Measurements from ENCODE around the gene KAT5. TPM values are rescaled to one million over a fixed set of nuclear protein-coding genes. Genes with fewer than 3 reads are reported as not detected.

Gene KAT5
- total and polyA plus RNA-seq, 2 of the 4 experiments (the other 2 are of a cell fraction): 33.3 to 34.2 TPM

DNA sequence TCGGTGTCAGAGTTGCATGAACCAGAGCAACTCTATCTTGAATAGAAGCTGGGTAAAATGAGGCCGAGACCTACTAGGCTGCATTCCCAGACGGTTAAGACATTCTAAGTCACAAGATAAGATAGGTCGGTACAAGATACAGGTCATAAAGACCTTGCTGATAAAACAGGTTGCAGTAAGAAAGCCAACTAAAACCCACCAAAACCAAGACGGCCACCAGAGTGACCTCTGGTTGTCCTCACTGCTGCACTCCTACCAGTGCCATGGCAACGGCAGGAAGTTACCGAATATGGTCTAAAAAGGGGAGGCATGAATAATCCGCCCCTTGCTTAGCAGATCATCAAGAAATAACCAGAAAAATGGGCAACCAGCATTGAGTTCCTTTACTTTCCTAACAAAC, 2.4 kb upstream of the KAT5 start:
- H3K23ac ChIP-seq (ENCODE audit: low read depth, low read length): no peak overlapping the region
- in situ Hi-C loops (cut with MboI; ENCODE audit: low sequenced_read_pairs): loop anchor here (5.0 to 10.0 kb wide), 2 partner anchors 108 to 275 kb away; no protein-coding TSS in a partner anchor
- no peak overlapping the region for H3K9ac ChIP-seq (ENCODE audit: low read depth, low read length)
- H4K20me1 ChIP-seq (ENCODE audit: insufficient read depth, low read length): peaks cover 4% of the 10 kb centered on the region
- TF ChIP-seq, protein P1, sequence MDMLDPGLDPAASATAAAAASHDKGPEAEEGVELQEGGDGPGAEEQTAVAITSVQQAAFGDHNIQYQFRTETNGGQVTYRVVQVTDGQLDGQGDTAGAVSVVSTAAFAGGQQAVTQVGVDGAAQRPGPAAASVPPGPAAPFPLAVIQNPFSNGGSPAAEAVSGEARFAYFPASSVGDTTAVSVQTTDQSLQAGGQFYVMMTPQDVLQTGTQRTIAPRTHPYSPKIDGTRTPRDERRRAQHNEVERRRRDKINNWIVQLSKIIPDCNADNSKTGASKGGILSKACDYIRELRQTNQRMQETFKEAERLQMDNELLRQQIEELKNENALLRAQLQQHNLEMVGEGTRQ (IDR thresholded peaks at IDR 0.05; ENCODE audit: low read depth, low read length): no peak
- TF ChIP-seq POLR2A (IDR thresholded peaks at IDR 0.05; ENCODE audit: low read depth, low read length): no peak
- TF ChIP-seq, protein P2, sequence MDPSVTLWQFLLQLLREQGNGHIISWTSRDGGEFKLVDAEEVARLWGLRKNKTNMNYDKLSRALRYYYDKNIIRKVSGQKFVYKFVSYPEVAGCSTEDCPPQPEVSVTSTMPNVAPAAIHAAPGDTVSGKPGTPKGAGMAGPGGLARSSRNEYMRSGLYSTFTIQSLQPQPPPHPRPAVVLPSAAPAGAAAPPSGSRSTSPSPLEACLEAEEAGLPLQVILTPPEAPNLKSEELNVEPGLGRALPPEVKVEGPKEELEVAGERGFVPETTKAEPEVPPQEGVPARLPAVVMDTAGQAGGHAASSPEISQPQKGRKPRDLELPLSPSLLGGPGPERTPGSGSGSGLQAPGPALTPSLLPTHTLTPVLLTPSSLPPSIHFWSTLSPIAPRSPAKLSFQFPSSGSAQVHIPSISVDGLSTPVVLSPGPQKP (IDR thresholded peaks at IDR 0.05; ENCODE audit: borderline replicate concordance, low read depth, low read length): no peak
- TF ChIP-seq, protein P3, sequence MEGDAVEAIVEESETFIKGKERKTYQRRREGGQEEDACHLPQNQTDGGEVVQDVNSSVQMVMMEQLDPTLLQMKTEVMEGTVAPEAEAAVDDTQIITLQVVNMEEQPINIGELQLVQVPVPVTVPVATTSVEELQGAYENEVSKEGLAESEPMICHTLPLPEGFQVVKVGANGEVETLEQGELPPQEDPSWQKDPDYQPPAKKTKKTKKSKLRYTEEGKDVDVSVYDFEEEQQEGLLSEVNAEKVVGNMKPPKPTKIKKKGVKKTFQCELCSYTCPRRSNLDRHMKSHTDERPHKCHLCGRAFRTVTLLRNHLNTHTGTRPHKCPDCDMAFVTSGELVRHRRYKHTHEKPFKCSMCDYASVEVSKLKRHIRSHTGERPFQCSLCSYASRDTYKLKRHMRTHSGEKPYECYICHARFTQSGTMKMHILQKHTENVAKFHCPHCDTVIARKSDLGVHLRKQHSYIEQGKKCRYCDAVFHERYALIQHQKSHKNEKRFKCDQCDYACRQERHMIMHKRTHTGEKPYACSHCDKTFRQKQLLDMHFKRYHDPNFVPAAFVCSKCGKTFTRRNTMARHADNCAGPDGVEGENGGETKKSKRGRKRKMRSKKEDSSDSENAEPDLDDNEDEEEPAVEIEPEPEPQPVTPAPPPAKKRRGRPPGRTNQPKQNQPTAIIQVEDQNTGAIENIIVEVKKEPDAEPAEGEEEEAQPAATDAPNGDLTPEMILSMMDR (conservative IDR thresholded peaks at IDR 0.05; ENCODE audit: low read depth, low read length): no peak
- TF ChIP-seq RFX5 (IDR thresholded peaks at IDR 0.05; ENCODE audit: low read depth, low read length): no peak
- no peak for TF ChIP-seq RAD21 (IDR thresholded peaks at IDR 0.05; ENCODE audit: low read length)
- no peak for TF ChIP-seq CHD1 (IDR thresholded peaks at IDR 0.05; ENCODE audit: low read depth, low read length)
- no peak for TF ChIP-seq CEBPB (IDR thresholded peaks at IDR 0.05; ENCODE audit: low read depth, low read length)
- no peak overlapping the region for H3K14ac ChIP-seq (replicated peaks; ENCODE audit: low read depth, low read length)
- intact Hi-C loops (cut with micrococcal nuclease): loop anchor here (5.0 kb wide), 1 partner anchor 73 kb away; the partner anchor contains the start of gene AP5B1
- H2BK5ac ChIP-seq (ENCODE audit: low read depth, low read length, poor library complexity, severe bottlenecking): no peak overlapping the region
- H3K4ac ChIP-seq (ENCODE audit: low read depth, low read length): no peak overlapping the region
- no peak overlapping the region for H2BK15ac ChIP-seq (ENCODE audit: low read depth, low read length)
- H2AK9ac ChIP-seq (replicated peaks; ENCODE audit: low read depth, low read length, poor library complexity): no peak overlapping the region
- CTCF ChIA-PET: no interaction called here
- 73% methylated on average over 3 of the region's 8 CpGs; no CpG with 5 or more reads in 1 of the 2 experiments for WGBS, 2 experiments (ENCODE audit: extremely low coverage in 2 of 2, insufficient read length in 1 of 2)
- peaks cover 15 to 28% of the 10 kb centered on the region in 2 experiments for H3K79me1 ChIP-seq (ENCODE audit: low read depth in 1 of 2, low read length in 2 of 2)
- H2BK120ac ChIP-seq (ENCODE audit: low read depth, low read length): no peak overlapping the region
- H4K5ac ChIP-seq (ENCODE audit: low read depth, low read length): no peak overlapping the region
- H3K56ac ChIP-seq (ENCODE audit: extremely low read depth, insufficient read depth, low read length): no peak overlapping the region
- POLR2A ChIA-PET (ENCODE audit: unreplicated experiment): no interaction called here
- H3K4me1 ChIP-seq (ENCODE audit: control insufficient read depth, insufficient read depth, low read length): no peaks in the 10 kb centered on the region; the same call in 1 of the 2 replicates
- H3K27me3 ChIP-seq (ENCODE audit: control insufficient read depth, insufficient read depth, low read length): peaks cover 2% of the 10 kb centered on the region
- H3K18ac ChIP-seq (ENCODE audit: low read depth, low read length): no peak overlapping the region
- no peak overlapping the region for H2AFZ ChIP-seq (replicated peaks; ENCODE audit: low read length, poor library complexity)
- no peaks in the 10 kb centered on the region for H3K9me3 ChIP-seq (ENCODE audit: control insufficient read depth, insufficient read depth, low read length)
- ATAC-seq (ENCODE audit: low read depth) (no peak), DNase-seq (no peak)
- no peak overlapping the region for H3K4me2 ChIP-seq (ENCODE audit: low read depth, low read length)
- peaks cover 15% of the 10 kb centered on the region for H3K36me3 ChIP-seq (ENCODE audit: control insufficient read depth, insufficient read depth, low read length)
- H3K27ac ChIP-seq (ENCODE audit: insufficient read depth, low read length): no peak overlapping the region
- no peak overlapping the region for H4K8ac ChIP-seq (ENCODE audit: low read depth in 2 of 2, low read length in 2 of 2)
- no peak overlapping the region for H2AK5ac ChIP-seq (ENCODE audit: low read depth, low read length)
- H4K91ac ChIP-seq (ENCODE audit: insufficient read depth, low read depth, low read length): no peak overlapping the region
- BruUV-seq (replicated peaks): no TSS peak
- dilution Hi-C loops (cut with HindIII; ENCODE audit: low sequenced_read_pairs, unreplicated experiment): no loop called here
- no peak overlapping the region for H3K4me3 ChIP-seq (ENCODE audit: insufficient read depth, low read depth, low read length)
- H3K9me1 ChIP-seq (ENCODE audit: insufficient read depth, low read length): no peaks in the 10 kb centered on the region
- H2BK20ac ChIP-seq (ENCODE audit: low read depth, low read length): no peak overlapping the region
